Measurements from ENCODE around the gene EIF5B. TPM values are rescaled to one million over a fixed set of nuclear protein-coding genes. Genes with fewer than 3 reads are reported as not detected.

EIF5B gene
- total RNA-seq, 1 donor from 2014 or later: 50.5 TPM

DNA sequence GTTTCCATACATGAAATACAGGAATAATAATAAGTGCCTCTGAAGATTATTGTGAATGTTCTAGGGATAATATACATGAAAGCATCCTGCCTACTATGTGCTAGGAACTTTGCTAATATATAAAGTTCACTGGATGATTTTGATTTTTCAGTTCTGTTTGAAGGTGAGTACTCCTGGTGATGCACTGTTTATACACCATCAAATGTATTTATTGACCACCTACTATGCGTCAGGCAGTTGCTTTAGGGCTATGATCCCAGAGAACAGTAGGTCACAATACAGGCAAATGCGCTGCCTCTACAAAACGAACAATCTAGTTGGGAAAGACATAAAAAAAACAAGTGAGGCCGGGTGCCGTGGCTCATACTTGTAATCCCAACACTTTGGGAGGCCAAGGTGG lies 11.8 kb upstream of the EIF5B start:
- TF ChIP-seq CTCF (conservative IDR thresholded peaks at IDR 0.05): no peak
- Mint-ChIP-seq H3K27me3 (ENCODE audit: low read depth) (no peaks in the 10 kb centered on the region), H3K4me1 (no peaks in the 10 kb centered on the region), H3K4me3 (no peak overlapping the region), H3K36me3 (ENCODE audit: low read depth) (peaks cover 9% of the 10 kb centered on the region), H3K9me3 (no peaks in the 10 kb centered on the region), H3K27ac (ENCODE audit: unreplicated experiment) (no peak overlapping the region)
- no peak for DNase-seq (ENCODE audit: low read depth, low spot score)

- H3K27ac Mint-ChIP-seq (ENCODE audit: unreplicated experiment): peak within 1 kb of the TSS; percentile 70
- H3K9me3 Mint-ChIP-seq: no peaks in the 10 kb centered on the region
- no peak for TF ChIP-seq CTCF (conservative IDR thresholded peaks at IDR 0.05)
- H3K27me3 Mint-ChIP-seq (ENCODE audit: low read depth): no peaks in the 10 kb centered on the region
- no peak within 1 kb of the TSS for H3K4me3 Mint-ChIP-seq
- peak; percentile 97 for DNase-seq (ENCODE audit: low read depth, low spot score)
- peaks cover 2% of the 10 kb centered on the region for H3K36me3 Mint-ChIP-seq (ENCODE audit: low read depth)
- peaks cover 13% of the 10 kb centered on the region for H3K4me1 Mint-ChIP-seq
Observed at GRCh38 chr2:99335911-99336803, 1.0 kb upstream of the EIF5B start, which contains the start of gene TXNDC9. Gene TXNDC9, minus strand, starts transcription at chr2:99336333. Its CDS starts 3,123 bp downstream, at chr2:99333210.

DNA sequence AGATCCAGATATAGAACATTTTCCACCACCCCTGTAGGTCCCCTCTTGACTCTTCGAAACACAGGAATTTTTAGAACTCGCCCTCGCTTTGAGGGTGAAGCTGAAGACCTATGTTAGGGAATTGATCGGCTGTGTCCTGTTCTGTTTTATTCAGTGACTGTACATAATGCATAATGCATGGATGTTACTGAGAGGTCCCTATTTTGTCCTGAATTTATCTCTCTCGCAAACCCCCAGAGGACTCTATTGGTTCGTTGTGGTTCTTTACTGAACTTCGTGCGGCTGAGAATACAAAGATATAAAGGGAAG lies 431 bp upstream of the EIF5B start:
- Mint-ChIP-seq H3K36me3 (ENCODE audit: low read depth) (peaks cover 2% of the 10 kb centered on the region), H3K27me3 (ENCODE audit: low read depth) (no peaks in the 10 kb centered on the region), H3K4me1 (peaks cover 13% of the 10 kb centered on the region), H3K4me3 (no peak overlapping the region), H3K27ac (ENCODE audit: unreplicated experiment) (no peak overlapping the region), H3K9me3 (no peaks in the 10 kb centered on the region)
- no peak for DNase-seq (ENCODE audit: low read depth, low spot score)
- no peak for TF ChIP-seq CTCF (conservative IDR thresholded peaks at IDR 0.05)

- no peak overlapping the region for H3K4me3 Mint-ChIP-seq
- H3K4me1 Mint-ChIP-seq: peaks cover 13% of the 10 kb centered on the region
- H3K27me3 Mint-ChIP-seq (ENCODE audit: low read depth): no peaks in the 10 kb centered on the region
- no peak for TF ChIP-seq CTCF (conservative IDR thresholded peaks at IDR 0.05)
- H3K9me3 Mint-ChIP-seq: no peaks in the 10 kb centered on the region
- no peaks in the 10 kb centered on the region for H3K36me3 Mint-ChIP-seq (ENCODE audit: low read depth)
- no peak overlapping the region for H3K27ac Mint-ChIP-seq (ENCODE audit: unreplicated experiment)
- no peak for DNase-seq (ENCODE audit: low read depth, low spot score)
Observed at GRCh38 chr2:99338029-99338585, 918 bp downstream of the EIF5B start.

DNA sequence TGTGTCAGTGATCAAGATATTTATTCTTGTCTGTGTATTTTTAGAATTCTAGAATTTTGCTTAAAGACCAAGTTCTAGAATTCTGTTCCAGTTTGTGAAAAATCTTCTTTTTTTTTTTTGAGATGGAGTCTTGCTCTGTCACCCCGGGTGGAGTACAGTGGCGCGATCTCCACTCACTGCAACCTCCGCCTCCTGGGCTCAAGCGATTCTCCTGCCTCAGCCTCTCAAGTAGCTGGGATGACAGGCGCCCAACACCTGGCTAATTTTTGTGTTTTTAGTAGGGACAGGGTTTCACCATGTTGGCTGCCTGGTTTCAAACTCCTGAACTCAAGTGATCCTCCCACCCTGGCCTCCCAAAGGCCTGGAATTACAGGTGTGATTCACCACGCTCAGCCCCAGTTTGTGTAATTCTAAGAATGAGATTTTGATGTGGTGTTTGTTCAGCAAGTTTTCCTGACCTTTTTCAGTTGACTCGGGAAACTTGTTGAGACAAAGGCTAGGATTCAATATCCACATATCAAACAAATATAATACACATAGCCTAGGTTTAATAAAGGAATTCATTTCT lies 3.6 kb downstream of the EIF5B start:
- DNase-seq (ENCODE audit: low read depth, low spot score): no peak
- H3K4me1 Mint-ChIP-seq: no peaks in the 10 kb centered on the region
- H3K9me3 Mint-ChIP-seq: no peaks in the 10 kb centered on the region
- no peak for TF ChIP-seq CTCF (conservative IDR thresholded peaks at IDR 0.05)
- no peak overlapping the region for H3K27ac Mint-ChIP-seq (ENCODE audit: unreplicated experiment)
- H3K4me3 Mint-ChIP-seq: no peak overlapping the region
- H3K36me3 Mint-ChIP-seq (ENCODE audit: low read depth): no peaks in the 10 kb centered on the region
- H3K27me3 Mint-ChIP-seq (ENCODE audit: low read depth): no peaks in the 10 kb centered on the region
